Measurements from ENCODE around the gene KCTD15.

DNA sequence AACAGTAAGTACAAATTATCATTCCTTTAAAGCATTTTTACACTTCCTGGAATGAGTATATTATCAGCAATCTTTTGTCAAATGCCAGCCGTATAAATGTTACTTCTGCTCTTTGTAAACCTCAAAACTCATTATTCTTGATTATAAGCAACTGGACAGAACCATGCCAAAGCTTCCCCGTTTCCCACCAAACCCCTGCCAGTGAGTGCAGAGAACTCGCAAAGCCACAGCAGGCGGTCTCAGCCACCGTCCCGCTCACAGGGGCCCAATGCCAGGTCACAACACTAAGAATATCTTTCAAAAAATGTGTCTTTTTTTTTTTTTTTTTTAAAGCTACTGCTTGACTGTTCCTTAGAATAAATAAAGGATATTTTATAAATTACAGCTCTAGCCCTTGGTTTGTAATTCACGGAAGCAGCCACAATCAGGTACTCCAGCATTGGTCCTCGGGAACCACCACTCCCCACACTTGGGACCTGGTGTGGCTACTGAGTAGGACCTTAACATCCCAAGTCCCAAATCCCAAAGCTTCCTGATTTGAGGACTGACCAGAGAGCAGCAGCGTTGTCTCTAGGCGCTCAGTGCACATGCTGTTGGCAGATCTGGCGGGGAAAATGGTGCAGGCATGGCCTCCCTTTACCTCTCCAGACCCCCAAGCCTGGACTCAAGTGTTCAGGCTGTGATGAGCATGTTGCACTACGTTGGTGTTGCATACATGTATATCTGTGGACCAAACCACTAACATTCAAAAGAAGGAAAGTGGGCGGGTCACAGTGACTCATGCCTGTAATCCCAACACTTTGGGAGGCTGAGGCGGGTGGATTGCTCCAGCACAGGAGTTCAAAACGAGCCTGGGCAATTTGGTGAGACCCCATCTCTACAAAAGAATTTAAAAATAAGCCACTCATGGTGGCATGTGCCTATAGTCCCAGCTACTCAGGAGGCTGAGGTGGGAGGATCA is 19.0 kb downstream of the KCTD15 start:
- TF ChIP-seq, protein P1, sequence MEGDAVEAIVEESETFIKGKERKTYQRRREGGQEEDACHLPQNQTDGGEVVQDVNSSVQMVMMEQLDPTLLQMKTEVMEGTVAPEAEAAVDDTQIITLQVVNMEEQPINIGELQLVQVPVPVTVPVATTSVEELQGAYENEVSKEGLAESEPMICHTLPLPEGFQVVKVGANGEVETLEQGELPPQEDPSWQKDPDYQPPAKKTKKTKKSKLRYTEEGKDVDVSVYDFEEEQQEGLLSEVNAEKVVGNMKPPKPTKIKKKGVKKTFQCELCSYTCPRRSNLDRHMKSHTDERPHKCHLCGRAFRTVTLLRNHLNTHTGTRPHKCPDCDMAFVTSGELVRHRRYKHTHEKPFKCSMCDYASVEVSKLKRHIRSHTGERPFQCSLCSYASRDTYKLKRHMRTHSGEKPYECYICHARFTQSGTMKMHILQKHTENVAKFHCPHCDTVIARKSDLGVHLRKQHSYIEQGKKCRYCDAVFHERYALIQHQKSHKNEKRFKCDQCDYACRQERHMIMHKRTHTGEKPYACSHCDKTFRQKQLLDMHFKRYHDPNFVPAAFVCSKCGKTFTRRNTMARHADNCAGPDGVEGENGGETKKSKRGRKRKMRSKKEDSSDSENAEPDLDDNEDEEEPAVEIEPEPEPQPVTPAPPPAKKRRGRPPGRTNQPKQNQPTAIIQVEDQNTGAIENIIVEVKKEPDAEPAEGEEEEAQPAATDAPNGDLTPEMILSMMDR (IDR thresholded peaks at IDR 0.05): no peak
- no peak for TF ChIP-seq ZFX (IDR thresholded peaks at IDR 0.05; ENCODE audit: borderline replicate concordance)
